SK-N-MC (cell line): ENCODE results near the gene PYDC2.

Experiments
- DNase-seq: peaks from one replicate; pipeline ENCODE4 v3.0.0-alpha.2; 2011; ENCODE audit warnings: low read depth, low spot score
- H3K27ac ChIP-seq: fragments of 200-600 bp; sonication (generic); 2 replicates; pipeline ENCODE4 v1.5.1; 2016; ENCODE audit warnings: mixed run types
- H3K36me3 ChIP-seq: fragments of 200-600 bp; sonication (generic); 2 replicates; pipeline ENCODE4 v1.6.1; 2017; ENCODE audit warnings: antibody characterized with exemption, low read length, mixed read lengths; ENCODE audit not compliant: insufficient read depth
- H3K4me3 ChIP-seq: fragments of 200-600 bp; sonication (generic); 2 replicates; pipeline ENCODE4 v1.5.1; 2016
- H3K9ac ChIP-seq: fragments of 200-600 bp; sonication (generic); 2 replicates; pipeline ENCODE4 v1.8.0; 2017; ENCODE audit warnings: mixed run types, mixed read lengths; ENCODE audit not compliant: insufficient read length
- H3K9me3 ChIP-seq: fragments of 200-600 bp; sonication (generic); 2 replicates; pipeline ENCODE4 v1.6.1; 2017; ENCODE audit warnings: low read depth, mild to moderate bottlenecking, antibody characterized with exemption, low read length, moderate library complexity, mixed read lengths
- EZH2 ChIP-seq: fragments of 200-600 bp; sonication (generic); IDR thresholded peaks from one replicate; pipeline ENCODE4 v1.6.1; 2017; ENCODE audit warnings: antibody characterized with exemption
- FOXP2 ChIP-seq: optimal IDR thresholded peaks from 2 replicates; pipeline ENCODE3; 2011; ENCODE audit warnings: mild to moderate bottlenecking, moderate library complexity; ENCODE audit not compliant: insufficient read depth; ENCODE audit errors: extremely low read length, control extremely low read depth
- POLR2AphosphoS5 ChIP-seq: IDR thresholded peaks from 2 replicates; pipeline ENCODE4 v1.6.1; 2012; ENCODE audit warnings: mild to moderate bottlenecking, low read depth, low read length, borderline replicate concordance

PYDC2 gene

DNA sequence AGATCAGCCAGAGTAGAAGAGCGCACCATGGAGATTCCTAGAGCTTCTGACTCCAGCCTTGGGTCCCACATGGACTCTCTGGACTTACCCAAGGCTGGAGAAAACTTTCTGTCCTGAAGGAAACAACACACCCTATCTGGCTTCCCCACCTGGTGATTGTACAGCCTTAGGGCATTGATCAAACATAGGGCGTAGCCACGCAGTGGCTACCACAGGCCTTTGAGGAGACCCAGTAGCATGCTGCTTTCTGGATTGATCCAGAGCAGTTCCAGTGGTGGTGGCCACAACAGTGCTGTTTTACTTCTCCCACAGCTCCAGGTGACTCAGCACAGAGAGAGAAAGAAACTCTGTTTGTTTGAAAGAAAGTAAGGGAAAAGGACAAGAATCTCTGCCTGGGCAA lies 23.5 kb downstream of the PYDC2 start:
- no peaks in the 10 kb centered on the region for H3K36me3 ChIP-seq
- no peak for TF ChIP-seq POLR2AphosphoS5
- TF ChIP-seq FOXP2, result no peak
- no peak for TF ChIP-seq EZH2
- no peak overlapping the region for H3K4me3 ChIP-seq
- no peak overlapping the region for H3K9ac ChIP-seq
- H3K9me3 ChIP-seq, result no peaks in the 10 kb centered on the region
- no peak overlapping the region for H3K27ac ChIP-seq
- no peak for DNase-seq

DNA sequence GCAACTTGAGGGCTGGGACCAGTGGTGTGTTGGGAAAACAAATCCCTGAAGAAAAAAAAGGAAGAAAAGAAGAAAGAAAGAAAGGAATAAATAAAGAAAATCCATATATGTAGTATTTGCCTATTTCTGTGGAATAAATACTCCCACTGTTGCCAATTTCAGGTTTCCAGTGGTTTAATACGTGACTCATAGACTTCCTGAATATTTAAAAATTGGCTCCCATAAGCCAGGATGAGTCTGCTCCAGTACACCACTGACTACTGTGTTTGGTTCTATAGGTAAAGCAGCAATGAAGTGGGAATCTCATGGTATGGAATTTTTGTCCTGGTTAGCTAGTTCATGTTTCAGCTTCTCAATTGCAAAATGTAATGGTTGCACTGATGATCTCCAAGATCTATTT lies 31.6 kb downstream of the PYDC2 start:
- no peaks in the 10 kb centered on the region for H3K9me3 ChIP-seq
- DNase-seq, result no peak
- no peaks in the 10 kb centered on the region for H3K36me3 ChIP-seq
- H3K27ac ChIP-seq, result no peak overlapping the region
- no peak overlapping the region for H3K4me3 ChIP-seq
- TF ChIP-seq EZH2 (no peak), POLR2AphosphoS5 (no peak), FOXP2 (no peak)
- no peak overlapping the region for H3K9ac ChIP-seq

DNA sequence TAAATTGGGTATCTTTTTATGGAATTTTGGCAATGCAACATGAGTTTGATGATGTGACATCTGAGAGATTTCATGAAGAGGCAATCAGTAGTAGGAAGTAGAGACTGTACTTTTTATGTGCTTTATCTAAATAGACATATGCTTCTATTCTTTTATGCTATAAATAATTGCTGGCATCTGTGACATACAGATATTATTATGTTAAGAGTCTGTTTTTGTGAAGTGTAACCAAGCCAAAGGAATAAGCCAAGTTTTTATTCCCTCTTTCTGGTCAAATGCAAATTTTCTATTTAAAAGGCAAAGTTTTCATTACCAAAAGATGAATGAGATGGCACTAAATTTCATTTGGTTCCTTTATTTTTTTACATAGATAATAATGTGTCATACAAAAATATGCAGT lies 32.4 kb downstream of the PYDC2 start:
- no peak for DNase-seq
- no peak for TF ChIP-seq FOXP2
- no peak for TF ChIP-seq EZH2
- TF ChIP-seq POLR2AphosphoS5, result no peak
- no peak overlapping the region for H3K27ac ChIP-seq
- H3K4me3 ChIP-seq, result no peak overlapping the region
- H3K9ac ChIP-seq, result no peak overlapping the region
- H3K9me3 ChIP-seq, result no peaks in the 10 kb centered on the region
- H3K36me3 ChIP-seq, result no peaks in the 10 kb centered on the region

DNA sequence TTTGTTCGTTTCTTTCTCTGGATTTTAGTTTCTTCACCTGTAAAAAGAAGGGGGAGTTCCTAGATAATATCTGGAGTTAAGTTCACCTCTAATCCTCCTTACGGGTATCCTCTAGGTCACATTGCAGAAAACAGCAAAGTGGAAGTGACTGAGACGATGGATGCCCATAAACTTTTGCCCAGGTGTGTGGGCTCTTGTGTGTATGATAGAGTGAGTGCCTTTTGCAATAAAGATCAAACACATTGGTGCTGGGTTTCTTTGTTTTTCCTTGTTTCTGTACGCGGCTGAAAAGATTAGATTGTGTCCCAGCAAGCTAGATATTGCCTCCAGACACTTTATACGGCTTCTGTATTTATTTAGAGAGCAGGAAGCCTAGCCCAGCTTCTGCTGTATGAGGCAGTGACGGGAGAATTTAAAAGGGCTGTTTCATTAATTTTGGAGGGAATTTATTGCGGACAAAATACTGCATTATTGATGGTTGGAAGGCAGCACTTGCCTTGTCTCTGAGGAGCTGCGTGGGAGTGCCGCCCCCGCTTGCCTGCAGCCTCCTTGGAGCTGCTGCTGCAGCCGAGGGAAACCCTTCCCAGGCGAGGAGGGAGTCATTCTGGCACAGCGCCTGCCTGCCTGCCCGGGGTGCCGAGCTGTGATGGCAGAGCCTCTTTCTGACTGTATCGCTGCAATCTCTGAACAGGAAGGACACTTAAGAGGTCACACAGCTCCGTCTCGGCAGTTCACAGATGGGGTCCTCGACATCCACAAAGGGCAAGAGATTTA lies 38.5 kb downstream of the PYDC2 start:
- no peaks in the 10 kb centered on the region for H3K9me3 ChIP-seq
- H3K4me3 ChIP-seq, result peak overlapping the region; percentile 75

DNA sequence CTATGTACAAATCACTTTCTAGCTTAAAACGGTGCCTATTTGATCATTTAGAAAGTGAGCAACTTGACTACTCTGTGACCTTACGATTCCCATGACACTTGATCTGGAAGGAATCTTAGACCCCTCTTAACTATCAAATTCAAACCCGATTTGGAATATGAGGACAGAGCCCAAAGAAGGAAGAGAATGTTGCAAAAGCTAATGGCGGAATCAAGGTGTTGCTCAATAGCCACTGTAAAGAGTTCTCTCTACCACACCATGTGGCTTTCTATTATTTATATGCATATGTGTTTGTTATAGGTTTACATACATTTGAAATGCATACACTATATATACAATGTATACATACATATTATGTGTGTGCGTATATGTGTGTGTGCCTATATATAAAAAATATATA lies 39.9 kb downstream of the PYDC2 start:
- Histone ChIP-seq H3K36me3 (no peaks in the 10 kb centered on the region), H3K4me3 (no peak overlapping the region), H3K27ac (no peak overlapping the region), H3K9ac (no peak overlapping the region), H3K9me3 (no peaks in the 10 kb centered on the region)
- DNase-seq, result no peak
- TF ChIP-seq FOXP2 (no peak), EZH2 (no peak), POLR2AphosphoS5 (no peak)

More for the DNA sequence above, 38.5 kb downstream of the PYDC2 start:
- Histone ChIP-seq H3K36me3 (no peaks in the 10 kb centered on the region), H3K27ac (no peak overlapping the region), H3K9ac (peak overlapping the region; percentile 45)
- TF ChIP-seq FOXP2 (peak; percentile 14), POLR2AphosphoS5 (no peak)
- no peak for DNase-seq

DNA sequence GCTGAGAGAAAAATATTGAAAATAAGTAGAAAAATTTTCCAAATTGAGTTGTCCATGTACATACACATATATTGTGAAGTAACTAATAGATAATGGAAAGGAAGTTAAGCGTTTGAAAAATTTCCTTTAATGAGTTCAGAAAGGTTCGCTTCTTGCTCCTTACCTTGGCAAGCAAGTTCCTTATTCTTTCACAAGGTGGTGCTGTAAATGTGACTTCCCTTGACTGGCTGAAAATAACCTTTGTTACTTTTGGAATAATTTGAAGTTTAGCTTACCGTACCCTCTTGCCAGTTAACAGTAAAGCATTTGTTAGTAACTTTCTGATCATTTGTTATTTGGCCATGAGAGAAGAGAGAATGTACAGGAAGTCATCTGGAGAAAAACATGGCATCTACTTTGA lies 41.6 kb downstream of the PYDC2 start:
- no peak for DNase-seq

DNA sequence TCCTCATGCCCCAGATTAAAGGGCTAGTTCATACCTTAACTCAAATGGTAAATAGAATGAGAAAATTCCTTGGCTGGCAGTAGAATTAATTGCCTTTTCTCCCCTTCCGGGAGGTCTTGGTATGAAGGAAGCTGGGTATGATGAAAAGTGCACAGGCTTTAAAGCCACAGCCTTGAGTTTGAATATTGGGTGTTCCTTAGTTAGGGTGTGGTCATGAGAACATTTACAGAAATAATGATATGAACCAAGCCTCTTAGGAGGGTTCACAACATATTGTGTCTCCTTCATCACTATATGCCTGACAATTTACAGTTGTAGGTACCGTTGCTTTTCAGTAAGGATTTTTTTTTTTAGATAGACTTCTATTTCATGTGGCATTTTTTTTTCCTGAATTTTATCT lies 48.1 kb downstream of the PYDC2 start:
- H3K9me3 ChIP-seq, result no peaks in the 10 kb centered on the region
- H3K36me3 ChIP-seq, result no peaks in the 10 kb centered on the region
- no peak for DNase-seq
- no peak for TF ChIP-seq FOXP2
- no peak for TF ChIP-seq EZH2
- no peak for TF ChIP-seq POLR2AphosphoS5
- H3K4me3 ChIP-seq, result no peak overlapping the region
- no peak overlapping the region for H3K27ac ChIP-seq
- H3K9ac ChIP-seq, result no peak overlapping the region

More for the DNA sequence above, 41.6 kb downstream of the PYDC2 start:
- H3K4me3 ChIP-seq, result no peak overlapping the region
- H3K36me3 ChIP-seq, result no peaks in the 10 kb centered on the region
- H3K9ac ChIP-seq, result no peak overlapping the region
- H3K27ac ChIP-seq, result no peak overlapping the region
- TF ChIP-seq EZH2 (no peak), POLR2AphosphoS5 (no peak), FOXP2 (no peak)
- no peaks in the 10 kb centered on the region for H3K9me3 ChIP-seq
